ENCODE results near the gene TEX44. TPM values are rescaled to one million over a fixed set of nuclear protein-coding genes. Genes with fewer than 3 reads are reported as not detected.
A peak's percentile ranks its signal among the peaks of the same experiment; 100 is the strongest.
"Not testable (repeated sequence)": the region's sequence is repeated elsewhere in the genome, so short reads cannot be mapped to it uniquely, and the experiment has no call there.

The TEX44 gene
- not detected for total RNA-seq

GRCh38 chr2:231592636-231593145, at the start of gene TEX44:
Gene TEX44, plus strand, starts transcription at chr2:231592864. Its CDS starts 88 bp downstream, at chr2:231592952.
- FAIRE-seq = no peak

GRCh38 chr2:231545105-231545902, 47.4 kb upstream of the TEX44 start:
- FAIRE-seq = no peak
- DNase-seq (ENCODE audit: low spot score in 2 of 2) = no peak

More at GRCh38 chr2:231592636-231593145, at the start of gene TEX44:
- no peak for DNase-seq (ENCODE audit: low spot score in 2 of 2)

DNA sequence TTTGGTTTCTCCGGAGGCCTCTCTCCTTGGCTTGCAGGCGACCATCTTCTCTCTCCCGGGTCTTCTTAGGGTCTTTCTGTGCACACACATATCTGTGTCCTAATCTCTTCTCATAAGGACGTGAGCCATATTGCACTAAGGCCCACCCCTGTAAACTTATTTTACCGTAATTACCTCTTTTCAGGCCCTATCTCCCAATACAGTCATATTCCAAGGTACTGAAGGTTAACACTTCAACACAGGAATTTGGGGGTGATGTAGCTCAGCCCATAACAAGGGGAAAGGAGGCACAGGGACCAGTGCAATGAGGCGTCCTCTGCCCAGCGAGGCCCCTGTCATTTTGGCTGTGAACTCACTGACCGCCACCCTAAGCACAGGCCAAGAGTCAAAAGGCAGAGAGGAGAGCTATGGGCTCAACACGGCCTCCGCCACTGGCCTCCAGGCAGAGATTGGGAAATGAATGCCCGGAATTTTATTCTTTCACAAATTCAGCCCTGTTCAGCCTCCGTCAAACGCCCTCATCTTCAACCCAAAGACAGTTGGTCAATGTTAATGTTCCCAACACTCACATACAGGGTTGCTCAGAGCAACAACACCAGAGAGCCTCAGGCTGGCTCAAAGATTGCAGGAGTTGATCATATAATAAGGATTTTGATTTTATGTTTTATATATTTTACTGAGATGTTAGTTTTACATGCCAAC, 46.5 kb upstream of the TEX44 start:
- DNase-seq (ENCODE audit: low spot score in 2 of 2) (no peak), FAIRE-seq (no peak)

DNA sequence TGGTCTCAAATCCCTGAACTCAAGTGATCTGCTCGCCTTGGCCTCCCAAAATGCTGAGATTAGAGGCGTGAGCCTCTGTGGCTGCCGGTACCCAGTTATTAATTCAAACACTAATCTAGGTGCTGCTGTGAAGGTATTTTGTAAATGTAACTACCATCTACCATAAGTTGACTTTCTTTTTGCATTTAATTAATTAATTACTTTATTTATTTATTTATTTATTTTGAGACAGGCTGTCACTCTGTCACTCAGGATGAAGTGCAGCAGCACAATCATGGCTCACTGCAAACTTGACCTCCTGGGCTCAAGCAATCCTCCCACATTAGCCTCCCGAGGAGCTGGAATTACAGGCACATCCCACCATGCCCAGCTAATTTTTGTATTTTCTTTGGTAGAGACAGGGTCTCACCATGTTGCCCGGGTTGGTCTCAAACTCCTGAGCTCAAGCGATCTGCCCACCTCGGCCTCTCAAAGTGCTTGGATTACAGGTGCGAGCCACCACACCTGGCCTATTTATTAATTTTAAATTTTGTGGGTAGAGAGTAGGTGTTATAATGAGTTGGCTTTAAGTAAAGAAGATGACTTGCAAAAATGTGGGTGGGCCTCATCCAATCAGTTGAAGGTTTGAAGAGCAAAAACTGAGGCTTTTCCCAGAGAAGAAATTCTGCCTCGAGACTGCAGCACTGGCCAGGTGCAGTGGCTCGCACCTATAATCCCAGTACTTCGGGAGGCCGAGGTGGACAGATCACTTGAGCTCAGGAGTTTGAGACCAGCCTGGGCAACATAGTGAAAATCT, 45.2 kb upstream of the TEX44 start:
- no peak for DNase-seq (ENCODE audit: low spot score in 2 of 2)
- no peak for FAIRE-seq

GRCh38 chr2:231548752-231549151, 43.9 kb upstream of the TEX44 start:
- DNase-seq (ENCODE audit: low spot score in 2 of 2) (no peak), FAIRE-seq (no peak)

- FAIRE-seq = no peak
Observed at GRCh38 chr2:231549446-231550239, 43.0 kb upstream of the TEX44 start.

GRCh38 chr2:231552752-231553151, 39.9 kb upstream of the TEX44 start:
- DNase-seq (ENCODE audit: low spot score in 2 of 2) (no peak), FAIRE-seq (no peak)

More at GRCh38 chr2:231549446-231550239, 43.0 kb upstream of the TEX44 start:
- DNase-seq (ENCODE audit: low spot score in 2 of 2) = no peak

DNA sequence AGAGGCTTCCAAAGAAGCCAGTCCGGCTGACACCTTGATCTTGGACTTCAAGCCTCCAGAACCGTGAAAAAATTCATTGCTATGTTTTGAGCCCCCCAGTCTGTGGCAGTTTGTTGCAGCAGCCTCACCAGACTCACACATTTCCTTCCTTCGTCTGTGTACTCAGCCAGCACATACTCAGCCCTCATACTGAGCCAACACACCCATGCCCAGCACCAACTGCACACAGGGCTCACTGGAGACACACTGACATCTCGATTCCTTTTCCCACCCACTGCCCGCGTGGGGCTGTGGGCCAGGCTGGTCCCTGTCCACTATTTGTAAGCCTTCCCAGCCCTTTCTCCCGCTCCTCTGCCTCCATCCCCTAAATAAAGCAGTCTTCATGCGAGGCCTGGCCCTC, 38.3 kb upstream of the TEX44 start:
- no peak for DNase-seq (ENCODE audit: low spot score in 2 of 2)
- no peak for FAIRE-seq

DNA sequence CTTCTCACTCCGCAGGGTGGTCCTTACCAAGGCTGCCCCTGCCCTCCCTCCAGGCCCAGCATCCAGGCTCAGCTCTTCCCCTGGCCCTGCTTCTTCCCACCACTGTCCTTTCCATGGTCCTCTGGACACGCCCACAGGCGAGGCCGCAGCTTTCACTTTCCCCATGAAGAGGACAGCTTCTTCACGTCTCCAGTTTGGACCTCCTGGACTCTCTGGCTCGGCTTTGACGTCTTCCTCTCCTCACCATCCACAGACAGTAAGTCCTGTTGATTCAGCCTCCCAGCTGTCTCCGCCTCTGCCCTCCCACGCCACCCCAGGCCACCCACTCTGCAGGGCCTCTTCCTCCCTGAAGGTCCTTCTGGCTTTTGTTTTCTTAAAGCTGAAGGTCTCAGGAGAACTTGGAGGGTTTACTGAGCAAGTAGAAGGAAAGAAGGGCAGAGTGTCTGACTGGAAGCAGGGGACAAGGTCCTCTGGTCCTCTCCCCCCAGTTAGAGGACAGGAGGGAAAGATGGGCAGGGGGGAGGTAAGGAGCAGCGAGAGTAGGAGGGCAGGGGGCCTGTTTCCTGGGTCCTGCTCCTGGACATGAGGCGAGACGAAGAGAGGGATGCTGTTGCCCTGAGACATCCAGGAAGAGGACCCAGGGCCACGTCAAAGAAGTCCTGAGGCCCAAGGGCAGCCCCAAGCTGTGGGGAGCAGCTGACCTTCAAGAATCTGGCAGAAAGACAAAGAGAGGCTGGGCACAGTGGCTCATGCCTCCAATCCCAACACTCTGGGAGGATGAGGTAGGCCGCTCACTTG, 37.7 kb upstream of the TEX44 start:
- FAIRE-seq = no peak
- no peak for DNase-seq (ENCODE audit: low spot score in 2 of 2)

- FAIRE-seq; DNase-seq (ENCODE audit: low spot score in 2 of 2): not testable (repeated sequence)
Observed at GRCh38 chr2:231556496-231556895, 36.2 kb upstream of the TEX44 start.

DNA sequence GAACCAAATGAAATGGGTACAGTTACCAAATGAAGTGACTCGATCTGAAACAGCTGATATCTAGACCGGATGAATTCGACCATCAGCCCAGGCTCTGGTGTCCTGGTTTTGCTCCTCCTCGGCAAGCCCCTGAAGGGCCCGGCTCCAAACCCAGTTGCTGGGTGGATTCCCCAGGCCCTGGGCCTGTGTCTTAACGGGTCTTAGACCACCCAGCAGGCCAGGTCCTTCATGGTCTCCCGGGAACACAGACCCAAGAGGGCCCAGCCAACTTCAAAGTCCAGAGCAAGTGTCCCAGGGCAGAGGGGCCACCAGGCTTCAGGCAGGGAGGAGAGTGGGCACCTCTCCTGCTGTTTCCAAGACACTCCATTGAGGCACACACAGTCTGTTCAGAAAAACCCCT, 35.7 kb upstream of the TEX44 start:
- DNase-seq (ENCODE audit: low spot score in 2 of 2) (no peak), FAIRE-seq (no peak)

GRCh38 chr2:231557571-231558217, 35.0 kb upstream of the TEX44 start:
- peak; percentile 53 to 88 for DNase-seq (ENCODE audit: low spot score in 2 of 2)
- no peak for FAIRE-seq

GRCh38 chr2:231563378-231563961, 29.2 kb upstream of the TEX44 start:
- peak; percentile 64 to 79 for DNase-seq (ENCODE audit: low spot score in 2 of 2)
- no peak for FAIRE-seq

DNA sequence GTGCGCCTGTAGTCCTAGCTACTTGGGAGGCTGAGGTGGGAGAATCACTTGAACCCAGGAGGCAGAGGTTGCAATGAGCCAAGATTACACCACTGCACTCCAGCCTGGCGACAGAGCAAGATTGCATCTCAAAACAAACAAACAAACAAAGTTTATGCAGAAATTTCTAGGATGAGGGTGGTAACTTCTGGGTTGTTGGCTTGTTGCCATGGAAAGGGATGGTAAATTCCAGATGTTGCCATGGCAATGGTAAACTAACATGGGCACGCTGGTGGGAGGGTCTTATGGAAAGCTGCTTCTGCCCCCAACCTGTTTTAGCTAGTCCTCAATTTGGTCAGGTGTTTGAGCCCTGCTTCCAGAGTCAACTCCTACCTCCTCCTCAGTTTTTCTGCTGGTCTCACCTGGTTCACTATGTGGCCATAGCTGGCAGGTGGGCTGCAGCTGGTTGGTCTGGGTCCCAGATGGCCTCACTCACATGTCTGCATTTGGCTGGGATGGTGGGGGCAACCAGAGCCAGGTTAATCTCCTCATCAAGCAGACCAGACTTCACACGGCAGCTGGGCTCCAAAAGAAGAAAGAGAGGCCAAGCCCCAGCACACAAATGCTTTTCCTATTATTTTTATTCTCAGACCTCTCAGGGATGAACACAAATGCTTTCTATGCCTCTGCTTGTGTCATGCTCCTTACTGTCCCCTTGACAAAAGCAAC, 26.6 kb upstream of the TEX44 start:
- FAIRE-seq (no peak), DNase-seq (ENCODE audit: low spot score in 2 of 2) (no peak)

GRCh38 chr2:231567159-231567558, 25.5 kb upstream of the TEX44 start:
- no peak for DNase-seq (ENCODE audit: low spot score in 2 of 2)
- no peak for FAIRE-seq

- FAIRE-seq (no peak), DNase-seq (ENCODE audit: low spot score in 2 of 2) (no peak)
Observed at GRCh38 chr2:231568098-231568784, 24.4 kb upstream of the TEX44 start.

All from frontal cortex (tissue), 4 donors.